Lower lobe of right lung (tissue), 2 donors: ENCODE results near the gene TARS2. TPM values are rescaled to one million over a fixed set of nuclear protein-coding genes. Genes with fewer than 3 reads are reported as not detected.
A peak's percentile ranks its signal among the peaks of the same experiment; 100 is the strongest.

Experiments
- ATAC-seq, 2 donors: fragments of 200-7000 bp; cut with Tn5 transposase; one replicate each; pipeline ENCODE4 v1.9.1; 2020 to 2022; ENCODE audit warnings: mild to moderate bottlenecking in 2 of 2, moderate library complexity in 2 of 2
- DNase-seq: peaks from one replicate; pipeline ENCODE4 v3.0.0-alpha.2; 2020
- H3K27ac ChIP-seq: fragments of 200-600 bp; one replicate; pipeline ENCODE4 v1.8.0; 2022
- H3K27me3 ChIP-seq: fragments of 200-600 bp; one replicate; pipeline ENCODE4 v1.8.0; 2022; ENCODE audit warnings: low read depth
- H3K36me3 ChIP-seq: fragments of 200-600 bp; one replicate; pipeline ENCODE4 v1.8.0; 2022; ENCODE audit warnings: mild to moderate bottlenecking
- H3K4me1 ChIP-seq: fragments of 200-600 bp; one replicate; pipeline ENCODE4 v1.8.0; 2022
- H3K4me3 ChIP-seq: fragments of 200-600 bp; one replicate; pipeline ENCODE4 v1.8.0; 2022; ENCODE audit warnings: mild to moderate bottlenecking
- H3K9me3 ChIP-seq: fragments of 200-600 bp; one replicate; pipeline ENCODE4 v1.8.0; 2022
- CTCF ChIP-seq: fragments of 200-600 bp; IDR thresholded peaks from one replicate; pipeline ENCODE4 v1.8.0; 2022; ENCODE audit warnings: antibody characterized with exemption, mild to moderate bottlenecking
- intact Hi-C: fragments of 100-400 bp; cut with DNase I; formaldehyde crosslinking; loops from one replicate; pipeline ENCODE4 v1.11.0; 2022
- long read RNA-seq: library from polyadenylated mRNA; unstranded; transcript quantifications from one replicate; pipeline ENCODE4 v2.0.0, GENCODE V29; 2021
- total RNA-seq: library from RNA; stranded (reverse); fragmentation: NEBNext Ultra II Directional; extraction: Animal tissue kit (Norgen Biotek cat#: 25700); gene quantifications from one replicate; pipeline ENCODE4 v1.2.1, GENCODE V29; 2021
- donor health status: DM: no; HTN: yes; CAD: no; lungs with severe emphysema.

The TARS2 gene
- 23.7 TPM for total RNA-seq
- long read RNA-seq, transcript TARS2-214 (16 exons, 2,162 nt) = minor isoform, 9 of 47 reads
- long read RNA-seq, transcript TARS2-204 (18 exons, 2,729 nt) = major isoform, 27 of 47 reads
- long read RNA-seq, partial matches to known transcripts = 8 of 47 reads
- long read RNA-seq, other reads (novel, unspliced or antisense) = 3 of 47 reads

GRCh38 chr1:150486966-150487762 lies at the start of gene TARS2:
Gene TARS2 (plus strand): TSS chr1:150487419. CDS start chr1:150487451, 32 bp downstream.
- no peaks in the 10 kb centered on the region for H3K9me3 ChIP-seq
- peak; percentile 93 for DNase-seq
- peaks cover 13% of the 10 kb centered on the region for H3K4me1 ChIP-seq
- H3K36me3 ChIP-seq = peaks cover 36% of the 10 kb centered on the region
- H3K4me3 ChIP-seq = peak within 1 kb of the TSS; percentile 94
- H3K27ac ChIP-seq = peak within 1 kb of the TSS; percentile 83
- intact Hi-C loops = no loop called here
- peak; percentile 100 for ATAC-seq
- TF ChIP-seq CTCF = peak; percentile 29
- H3K27me3 ChIP-seq = no peaks in the 10 kb centered on the region

GRCh38 chr1:150441121-150441520 lies 46.1 kb upstream of the TARS2 start:
- DNase-seq (no peak), ATAC-seq (no peak)
- no peak overlapping the region for H3K4me3 ChIP-seq
- no peak for TF ChIP-seq CTCF
- intact Hi-C loops = no loop called here
- no peaks in the 10 kb centered on the region for H3K9me3 ChIP-seq
- H3K36me3 ChIP-seq = peaks cover 52% of the 10 kb centered on the region
- H3K27me3 ChIP-seq = no peaks in the 10 kb centered on the region
- H3K27ac ChIP-seq = no peak overlapping the region
- no peaks in the 10 kb centered on the region for H3K4me1 ChIP-seq

- Histone ChIP-seq H3K36me3 (peaks cover 81% of the 10 kb centered on the region), H3K4me3 (no peak overlapping the region), H3K9me3 (no peaks in the 10 kb centered on the region), H3K27me3 (no peaks in the 10 kb centered on the region), H3K4me1 (no peaks in the 10 kb centered on the region), H3K27ac (no peak overlapping the region)
- intact Hi-C loops = no loop called here
- DNase-seq (no peak), ATAC-seq (no peak)
- no peak for TF ChIP-seq CTCF
Observed at GRCh38 chr1:150444232-150444631, 43.0 kb upstream of the TARS2 start.

GRCh38 chr1:150456146-150456647 lies 31.0 kb upstream of the TARS2 start:
- Histone ChIP-seq H3K27ac (no peak overlapping the region), H3K4me3 (no peak overlapping the region), H3K27me3 (no peaks in the 10 kb centered on the region), H3K4me1 (no peaks in the 10 kb centered on the region), H3K36me3 (peaks cover 83% of the 10 kb centered on the region), H3K9me3 (no peaks in the 10 kb centered on the region)
- ATAC-seq = no peak
- DNase-seq = no peak
- intact Hi-C loops = no loop called here
- no peak for TF ChIP-seq CTCF

- DNase-seq (peak; percentile 66), ATAC-seq (peak; percentile 78 to 82)
- Histone ChIP-seq H3K4me3 (no peak overlapping the region), H3K27ac (no peak overlapping the region), H3K4me1 (no peaks in the 10 kb centered on the region), H3K27me3 (no peaks in the 10 kb centered on the region), H3K36me3 (peaks cover 90% of the 10 kb centered on the region), H3K9me3 (no peaks in the 10 kb centered on the region)
- peak; percentile 67 for TF ChIP-seq CTCF
- intact Hi-C loops = no loop called here
Observed at GRCh38 chr1:150464422-150464826, 22.8 kb upstream of the TARS2 start.
